Adipocyte (in vitro differentiated cells): ENCODE data around the gene ZIC1.
A peak's percentile ranks its signal among the peaks of the same experiment; 100 is the strongest.

Experiments used
- DNase-seq: peaks from one replicate; pipeline ENCODE4 v3.0.0-alpha.2; 2015; ENCODE audit warnings: low read depth
- H3K27me3 ChIP-seq: replicated peaks from 2 replicates; pipeline ENCODE4 v1.7.0; 2013; ENCODE audit warnings: mild to moderate bottlenecking, low read length, moderate library complexity; ENCODE audit not compliant: control insufficient read depth, insufficient read depth
- H3K36me3 ChIP-seq: 2 replicates; pipeline ENCODE4 v1.7.0; 2013; ENCODE audit warnings: low read length, mild to moderate bottlenecking, moderate library complexity; ENCODE audit not compliant: control insufficient read depth, insufficient read depth, severe bottlenecking
- H3K4me1 ChIP-seq: 2 replicates; pipeline ENCODE4 v1.7.0; 2013; ENCODE audit warnings: mild to moderate bottlenecking, low read length, moderate library complexity; ENCODE audit not compliant: control insufficient read depth, insufficient read depth
- H3K4me3 ChIP-seq: 2 replicates; pipeline ENCODE4 v1.7.0; 2013; ENCODE audit warnings: mild to moderate bottlenecking, low read length, moderate library complexity
- H3K9ac ChIP-seq: 2 replicates; pipeline ENCODE4 v1.7.0; 2013; ENCODE audit warnings: mild to moderate bottlenecking, low read length, moderate library complexity
- H3K9me3 ChIP-seq: 2 replicates; pipeline ENCODE4 v1.7.0; 2013; ENCODE audit warnings: mild to moderate bottlenecking, low read length, moderate library complexity; ENCODE audit not compliant: control insufficient read depth

Gene ZIC1

GRCh38 chr3:147391781-147392624 lies 17.2 kb upstream of the ZIC1 start:
- peaks cover 11% of the 10 kb centered on the region for H3K4me1 ChIP-seq
- peak; percentile 23 for DNase-seq
- H3K9ac ChIP-seq, result no peak overlapping the region
- peaks cover 85% of the 10 kb centered on the region for H3K27me3 ChIP-seq
- no peaks in the 10 kb centered on the region for H3K36me3 ChIP-seq
- peak overlapping the region; percentile 67 for H3K4me3 ChIP-seq
- H3K9me3 ChIP-seq, result peaks cover 19% of the 10 kb centered on the region

- no peak for DNase-seq
- H3K9me3 ChIP-seq, result peaks cover 18% of the 10 kb centered on the region
- peaks cover 83% of the 10 kb centered on the region for H3K27me3 ChIP-seq
- H3K4me3 ChIP-seq, result peak overlapping the region; percentile 67
- no peak overlapping the region for H3K9ac ChIP-seq
- H3K4me1 ChIP-seq, result peaks cover 11% of the 10 kb centered on the region
- no peaks in the 10 kb centered on the region for H3K36me3 ChIP-seq
These were observed 16.6 kb upstream of the ZIC1 start for GRCh38 chr3:147392625-147392946.

- Histone ChIP-seq H3K4me3 (peak overlapping the region; percentile 76), H3K9ac (no peak overlapping the region), H3K9me3 (peaks cover 11% of the 10 kb centered on the region), H3K36me3 (no peaks in the 10 kb centered on the region), H3K27me3 (peaks cover 83% of the 10 kb centered on the region), H3K4me1 (peaks cover 11% of the 10 kb centered on the region)
- DNase-seq, result no peak
These were observed 15.8 kb upstream of the ZIC1 start for GRCh38 chr3:147393261-147393942.

DNA sequence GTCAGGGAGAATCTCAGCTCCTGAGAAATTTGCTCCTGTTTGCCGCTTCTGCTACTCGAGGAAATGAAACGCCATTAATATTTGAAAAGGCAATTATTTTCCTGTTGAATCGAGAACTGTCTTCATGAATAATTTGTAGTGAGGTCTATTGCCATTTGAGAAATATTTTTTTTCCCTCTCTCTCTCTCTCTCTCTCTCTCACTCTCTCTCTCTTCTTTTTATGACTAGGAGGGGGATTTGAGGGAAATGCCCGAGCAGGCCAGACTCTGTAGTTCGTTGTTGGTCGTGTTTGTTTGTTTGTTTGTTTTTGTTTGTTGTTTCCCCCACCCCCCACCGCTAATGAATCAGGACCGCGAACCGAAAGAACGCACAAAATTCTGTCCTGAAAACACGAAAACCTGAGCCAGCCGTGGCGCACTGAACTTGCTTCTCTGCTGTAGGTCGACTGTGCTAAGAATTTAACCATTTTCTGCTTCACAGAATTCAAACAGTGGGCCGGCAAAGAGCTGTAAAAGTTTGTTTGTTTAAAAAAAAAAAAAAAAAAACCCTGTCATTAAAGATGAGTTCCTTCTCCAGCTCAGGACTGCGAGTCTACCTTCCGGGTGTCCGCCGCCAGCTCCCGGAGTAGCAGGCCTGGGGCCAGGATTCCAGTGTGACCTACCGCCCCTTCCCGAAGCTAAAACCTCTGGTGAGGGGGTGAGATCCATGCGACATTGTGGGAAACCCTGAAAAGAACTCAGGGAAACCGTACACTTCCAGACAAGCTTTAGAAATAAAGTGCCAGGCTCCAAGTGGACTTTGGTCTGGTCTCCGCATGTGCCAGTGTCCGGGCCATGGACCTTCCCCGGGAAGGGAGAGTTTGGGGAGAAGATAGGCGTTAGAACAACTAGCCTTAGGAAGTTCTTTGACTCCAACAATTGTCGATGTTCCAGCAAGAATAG lies 15.0 kb upstream of the ZIC1 start:
- Histone ChIP-seq H3K9ac (no peak overlapping the region), H3K4me3 (peak overlapping the region; percentile 76), H3K9me3 (peaks cover 6% of the 10 kb centered on the region), H3K27me3 (peaks cover 83% of the 10 kb centered on the region), H3K36me3 (no peaks in the 10 kb centered on the region), H3K4me1 (peaks cover 11% of the 10 kb centered on the region)
- DNase-seq, result no peak

DNA sequence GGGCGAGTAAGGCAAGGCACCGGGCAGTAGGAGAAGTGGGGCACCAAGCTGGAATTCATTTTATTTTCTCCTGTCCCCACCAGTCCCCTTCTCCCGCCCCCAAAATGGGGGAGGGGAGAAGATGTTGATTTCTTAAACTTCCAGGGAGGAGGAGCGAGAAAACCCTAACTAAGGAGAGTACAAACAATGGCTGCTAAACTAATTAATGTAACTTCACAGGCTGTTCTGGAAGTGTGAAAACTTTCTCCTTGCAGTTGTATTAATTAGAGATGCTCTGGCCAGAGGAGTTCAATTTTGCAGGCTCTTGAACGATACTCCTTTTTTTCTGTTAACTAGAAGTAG lies 14.3 kb upstream of the ZIC1 start:
- H3K9me3 ChIP-seq, result peaks cover 2% of the 10 kb centered on the region
- no peak overlapping the region for H3K4me3 ChIP-seq
- no peak for DNase-seq
- H3K27me3 ChIP-seq, result peaks cover 80% of the 10 kb centered on the region
- no peak overlapping the region for H3K9ac ChIP-seq
- peaks cover 11% of the 10 kb centered on the region for H3K4me1 ChIP-seq
- no peaks in the 10 kb centered on the region for H3K36me3 ChIP-seq

DNA sequence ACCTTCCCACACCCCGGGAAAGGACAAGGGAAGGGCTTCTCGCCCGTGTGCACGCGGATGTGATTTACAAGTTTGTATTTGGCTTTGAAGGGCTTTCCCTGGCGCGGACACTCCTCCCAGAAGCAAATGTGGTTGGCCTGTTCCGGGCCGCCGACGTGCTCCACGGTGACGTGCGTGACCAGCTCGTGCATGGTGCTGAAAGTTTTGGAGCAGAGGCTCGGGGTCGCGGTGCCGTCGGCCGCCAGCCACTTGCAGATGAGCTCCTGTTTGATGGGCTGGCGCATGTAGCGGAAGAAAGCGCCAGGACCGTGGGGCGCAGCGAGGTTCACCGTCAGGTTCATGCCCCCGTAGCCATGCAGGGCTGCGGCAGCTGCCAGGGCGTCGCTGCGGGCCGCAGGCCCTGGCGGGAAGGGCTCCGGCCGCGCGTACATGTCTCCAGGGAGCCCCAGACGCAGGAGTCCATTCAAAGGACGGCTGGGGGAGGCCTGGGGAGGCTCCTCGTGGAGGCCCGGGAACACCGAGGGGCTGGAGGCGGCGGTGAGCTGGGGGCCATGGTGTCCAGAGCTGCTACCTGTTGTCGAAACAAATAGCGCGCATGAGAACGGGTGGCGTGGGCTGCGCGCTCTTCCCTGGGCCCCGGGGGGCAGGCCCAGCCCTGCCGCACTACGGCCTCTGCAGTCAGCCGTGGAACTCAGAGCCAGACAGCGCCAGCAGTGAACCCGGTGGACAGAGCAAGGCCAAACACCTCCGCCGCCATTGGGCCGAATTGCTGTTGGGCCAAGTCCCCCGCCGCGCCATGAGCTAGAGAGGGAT lies 13.1 kb upstream of the ZIC1 start:
- Histone ChIP-seq H3K9me3 (no peaks in the 10 kb centered on the region), H3K4me3 (no peak overlapping the region), H3K9ac (no peak overlapping the region), H3K4me1 (peaks cover 11% of the 10 kb centered on the region), H3K36me3 (no peaks in the 10 kb centered on the region), H3K27me3 (peaks cover 78% of the 10 kb centered on the region)
- DNase-seq, result no peak

- no peak for DNase-seq
- Histone ChIP-seq H3K4me3 (no peak overlapping the region), H3K36me3 (no peaks in the 10 kb centered on the region), H3K27me3 (peaks cover 80% of the 10 kb centered on the region), H3K9ac (no peak overlapping the region), H3K4me1 (peaks cover 11% of the 10 kb centered on the region), H3K9me3 (no peaks in the 10 kb centered on the region)
These were observed 12.5 kb upstream of the ZIC1 start for GRCh38 chr3:147396712-147397046.

GRCh38 chr3:147397155-147397874 lies 11.8 kb upstream of the ZIC1 start:
- no peak for DNase-seq
- Histone ChIP-seq H3K9ac (no peak overlapping the region), H3K4me3 (no peak overlapping the region), H3K4me1 (peaks cover 5% of the 10 kb centered on the region), H3K36me3 (no peaks in the 10 kb centered on the region), H3K9me3 (peaks cover 5% of the 10 kb centered on the region), H3K27me3 (peaks cover 86% of the 10 kb centered on the region)

DNA sequence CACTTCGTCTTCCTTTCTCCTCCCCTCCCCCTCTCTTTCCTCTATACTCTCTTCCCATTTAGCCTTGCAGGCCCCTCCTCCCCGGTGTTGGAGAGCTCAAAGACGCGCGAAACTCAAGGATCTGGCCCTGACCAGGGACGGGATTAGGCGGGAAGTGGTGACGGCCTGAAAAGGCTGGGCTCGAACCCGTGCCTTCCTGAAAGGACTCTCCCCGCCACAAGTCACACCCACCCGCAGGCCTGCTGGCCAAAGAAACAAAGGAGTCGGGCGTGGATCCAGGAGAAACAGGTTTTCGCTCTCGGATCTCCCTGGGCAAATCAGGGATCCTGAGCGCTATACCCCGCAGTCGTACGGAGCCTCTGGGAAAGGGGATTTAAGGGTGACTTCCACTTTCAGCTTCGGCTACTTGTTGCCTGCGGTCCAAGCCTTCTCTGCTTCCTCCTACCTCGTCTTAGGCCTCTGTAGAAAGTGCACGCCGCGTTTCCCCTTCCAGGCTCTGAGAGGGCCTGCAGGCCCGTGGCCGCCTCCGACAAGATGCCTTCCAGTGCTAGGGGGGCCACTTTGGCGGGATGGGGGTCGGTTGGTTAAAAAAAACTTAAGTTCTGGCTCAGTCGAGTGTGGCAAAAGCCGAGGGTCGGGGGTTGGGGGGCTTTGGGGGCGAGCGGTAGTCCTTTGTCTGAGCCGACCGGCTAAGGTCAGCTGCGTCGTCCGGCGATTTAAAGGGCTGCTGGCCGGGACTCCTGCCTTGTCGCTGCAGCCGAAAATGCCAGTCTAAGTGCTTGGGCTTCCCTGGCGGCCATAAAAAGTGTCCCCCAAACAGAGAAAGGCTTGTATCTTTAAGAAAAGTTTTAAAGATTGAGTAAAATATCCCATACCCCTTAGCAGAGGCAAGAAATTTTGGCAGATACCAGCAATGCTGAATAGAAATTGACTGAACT lies 11.0 kb upstream of the ZIC1 start:
- Histone ChIP-seq H3K36me3 (no peaks in the 10 kb centered on the region), H3K9me3 (peaks cover 9% of the 10 kb centered on the region), H3K4me3 (no peak overlapping the region), H3K9ac (no peak overlapping the region), H3K4me1 (no peaks in the 10 kb centered on the region), H3K27me3 (peaks cover 87% of the 10 kb centered on the region)
- DNase-seq, result no peak
